ENCODE results near the gene TVP23B.

The TVP23B gene

GRCh38 chr17:18855831-18856569 is 75.0 kb downstream of the TVP23B start:
- peaks cover 29% of the 10 kb centered on the region for H3K4me1 ChIP-seq (ENCODE audit: low read depth, poor library complexity, severe bottlenecking)
- H3K27me3 ChIP-seq (ENCODE audit: insufficient read depth, low read depth): no peaks in the 10 kb centered on the region
- H3K27ac ChIP-seq: no peak overlapping the region
- H3K9ac ChIP-seq: no peak overlapping the region
- peaks cover 23% of the 10 kb centered on the region; the same call in 1 of the 2 replicates for H3K79me2 ChIP-seq (ENCODE audit: insufficient read depth, low read depth)
- peak overlapping the region; percentile 82 for H3K4me2 ChIP-seq
- peak overlapping the region; percentile 85 for H2AFZ ChIP-seq (ENCODE audit: low read depth)
- TF ChIP-seq CTCF (conservative IDR thresholded peaks at IDR 0.05; ENCODE audit: low read depth, low read length): no peak
- H3K36me3 ChIP-seq (ENCODE audit: insufficient read depth): no peaks in the 10 kb centered on the region
- H3K4me3 ChIP-seq (IDR thresholded peaks at IDR 0.05; ENCODE audit: insufficient read depth, low read depth, low read length): no peak overlapping the region
- H4K20me1 ChIP-seq (ENCODE audit: insufficient read depth): no peaks in the 10 kb centered on the region
